ENCODE measurements around the gene PRRC2B.

PRRC2B gene

DNA sequence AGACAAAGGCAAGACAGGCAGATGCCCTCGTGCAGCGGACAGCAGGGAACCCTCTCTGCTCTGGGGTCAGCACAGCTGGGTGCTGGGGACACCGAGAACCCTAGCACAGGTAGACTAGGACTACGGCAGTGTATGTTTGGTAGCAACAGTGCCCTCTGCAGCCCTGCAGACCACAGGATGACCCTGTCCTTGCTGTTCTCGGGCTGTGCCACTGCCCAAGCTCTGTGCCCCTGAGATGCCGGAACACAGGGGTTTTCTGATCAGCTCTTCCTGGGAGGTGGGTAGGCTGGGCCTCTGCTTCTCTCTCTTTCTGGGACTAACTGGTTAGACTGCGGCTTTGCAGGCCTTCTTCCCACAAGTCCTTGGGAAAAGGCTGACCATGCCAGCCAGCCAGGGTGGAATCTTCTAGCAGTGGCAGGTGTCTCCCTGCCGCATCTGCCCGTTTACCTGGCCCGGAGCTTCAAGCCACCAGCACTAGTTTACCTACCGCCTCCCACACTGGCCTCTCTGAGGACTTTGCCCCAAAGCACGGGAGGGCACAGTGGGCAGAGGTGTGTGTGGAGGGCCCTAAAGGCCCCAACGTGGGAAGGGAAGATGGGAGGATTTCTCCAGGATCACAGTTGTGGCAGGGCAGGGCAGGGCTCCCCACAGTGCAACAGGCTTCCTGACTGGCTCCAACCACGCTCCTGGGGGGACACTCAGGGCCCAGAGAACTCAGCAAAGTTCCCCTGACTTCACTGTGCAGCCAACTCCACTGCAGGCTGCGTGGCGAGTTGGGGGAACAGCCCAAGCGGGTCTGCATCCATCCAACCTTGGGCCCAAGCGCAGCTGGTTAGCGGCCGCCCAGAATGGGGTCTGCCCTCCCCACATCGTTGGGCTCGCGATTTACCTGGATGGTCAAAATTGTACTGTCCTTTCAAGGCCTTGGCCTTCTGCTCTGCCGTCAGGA is 136.0 kb downstream of the PRRC2B start:
- TF ChIP-seq, protein P1, sequence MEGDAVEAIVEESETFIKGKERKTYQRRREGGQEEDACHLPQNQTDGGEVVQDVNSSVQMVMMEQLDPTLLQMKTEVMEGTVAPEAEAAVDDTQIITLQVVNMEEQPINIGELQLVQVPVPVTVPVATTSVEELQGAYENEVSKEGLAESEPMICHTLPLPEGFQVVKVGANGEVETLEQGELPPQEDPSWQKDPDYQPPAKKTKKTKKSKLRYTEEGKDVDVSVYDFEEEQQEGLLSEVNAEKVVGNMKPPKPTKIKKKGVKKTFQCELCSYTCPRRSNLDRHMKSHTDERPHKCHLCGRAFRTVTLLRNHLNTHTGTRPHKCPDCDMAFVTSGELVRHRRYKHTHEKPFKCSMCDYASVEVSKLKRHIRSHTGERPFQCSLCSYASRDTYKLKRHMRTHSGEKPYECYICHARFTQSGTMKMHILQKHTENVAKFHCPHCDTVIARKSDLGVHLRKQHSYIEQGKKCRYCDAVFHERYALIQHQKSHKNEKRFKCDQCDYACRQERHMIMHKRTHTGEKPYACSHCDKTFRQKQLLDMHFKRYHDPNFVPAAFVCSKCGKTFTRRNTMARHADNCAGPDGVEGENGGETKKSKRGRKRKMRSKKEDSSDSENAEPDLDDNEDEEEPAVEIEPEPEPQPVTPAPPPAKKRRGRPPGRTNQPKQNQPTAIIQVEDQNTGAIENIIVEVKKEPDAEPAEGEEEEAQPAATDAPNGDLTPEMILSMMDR (conservative IDR thresholded peaks at IDR 0.05; ENCODE audit: control insufficient read depth, insufficient read depth, low read depth, low read length) = no peak
- peak overlapping the region; percentile 69 for H3K4me3 ChIP-seq (ENCODE audit: control insufficient read depth, low read depth, low read length)
- no peak for DNase-seq (ENCODE audit: low read depth)

DNA sequence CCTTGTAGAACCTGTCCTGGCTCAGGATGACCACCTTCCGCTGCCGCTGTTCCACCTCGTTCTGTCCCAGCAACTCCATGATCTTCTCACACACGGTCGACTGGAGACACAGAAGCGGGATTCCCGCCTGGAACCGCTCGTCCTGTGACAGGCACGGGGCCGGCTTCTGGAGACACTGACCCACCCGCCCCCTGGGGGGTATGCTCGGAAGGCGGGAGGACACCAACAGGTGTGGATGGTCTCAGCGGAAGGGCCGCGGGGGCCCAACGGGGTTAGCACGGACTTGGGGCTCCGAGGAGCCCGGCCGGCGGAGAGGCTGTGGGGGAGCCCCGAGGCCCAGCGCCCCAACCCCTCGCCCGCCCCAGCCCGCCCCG is 136.6 kb downstream of the PRRC2B start:
- TF ChIP-seq, protein P1 (conservative IDR thresholded peaks at IDR 0.05; ENCODE audit: control insufficient read depth, insufficient read depth, low read depth, low read length) = no peak
- DNase-seq (ENCODE audit: low read depth) = peak; percentile 18
- peak overlapping the region; percentile 69 for H3K4me3 ChIP-seq (ENCODE audit: control insufficient read depth, low read depth, low read length)

DNA sequence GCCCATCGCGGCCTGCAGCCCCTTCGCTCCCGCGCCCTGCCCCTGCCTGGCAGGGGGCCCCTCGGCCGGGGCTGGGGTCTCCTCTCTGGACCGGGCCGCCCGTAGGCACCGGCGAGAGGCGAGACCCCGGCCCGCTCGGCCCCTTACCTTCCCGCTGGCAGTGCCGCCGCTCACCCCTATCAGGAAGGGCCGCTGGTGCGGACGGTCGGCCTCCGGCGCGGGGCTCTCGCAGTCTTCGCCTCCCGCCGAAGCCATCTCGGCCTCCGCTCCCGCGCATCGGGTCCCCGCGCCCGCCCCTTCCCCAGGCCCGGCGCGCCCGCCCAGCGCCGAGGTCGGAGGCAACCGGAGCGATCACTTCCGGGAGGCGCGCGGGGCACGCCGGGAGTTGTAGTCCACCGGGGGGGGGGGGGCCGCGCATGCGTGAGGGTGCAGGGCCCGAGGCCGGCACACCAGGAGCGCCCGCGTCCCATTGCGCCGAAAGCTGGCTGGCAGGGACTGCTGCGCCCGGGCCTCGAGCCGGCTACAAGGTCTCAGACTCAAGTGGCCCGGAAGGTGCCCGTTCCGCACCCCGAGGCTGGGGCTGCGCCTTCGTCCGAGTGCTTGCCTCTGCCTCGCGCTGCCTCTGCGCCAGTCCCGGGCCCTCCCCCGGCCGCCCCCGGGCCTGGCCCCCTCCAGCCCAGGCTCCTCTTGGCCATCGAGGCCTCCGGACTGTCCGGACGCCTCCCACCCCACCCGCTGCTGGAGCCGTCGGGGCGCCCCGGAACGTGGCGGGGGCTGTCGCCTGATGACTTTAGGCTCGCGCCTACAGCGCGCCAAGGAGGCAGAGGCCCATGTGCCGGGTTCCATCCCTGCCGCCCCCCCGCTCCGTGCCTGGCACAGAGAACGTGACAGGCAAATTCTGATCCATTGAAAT is 137.3 kb downstream of the PRRC2B start, which contains the start of gene UCK1:
Gene UCK1, minus strand, starts transcription at position 344 of the 913 bp plus-strand sequence. Its CDS starts 89 bp downstream, at position 255.
- TF ChIP-seq, protein P1 (conservative IDR thresholded peaks at IDR 0.05; ENCODE audit: control insufficient read depth, insufficient read depth, low read depth, low read length) = no peak
- DNase-seq (ENCODE audit: low read depth) = peak; percentile 62
- peak within 1 kb of the TSS; percentile 69 for H3K4me3 ChIP-seq (ENCODE audit: control insufficient read depth, low read depth, low read length)

DNA sequence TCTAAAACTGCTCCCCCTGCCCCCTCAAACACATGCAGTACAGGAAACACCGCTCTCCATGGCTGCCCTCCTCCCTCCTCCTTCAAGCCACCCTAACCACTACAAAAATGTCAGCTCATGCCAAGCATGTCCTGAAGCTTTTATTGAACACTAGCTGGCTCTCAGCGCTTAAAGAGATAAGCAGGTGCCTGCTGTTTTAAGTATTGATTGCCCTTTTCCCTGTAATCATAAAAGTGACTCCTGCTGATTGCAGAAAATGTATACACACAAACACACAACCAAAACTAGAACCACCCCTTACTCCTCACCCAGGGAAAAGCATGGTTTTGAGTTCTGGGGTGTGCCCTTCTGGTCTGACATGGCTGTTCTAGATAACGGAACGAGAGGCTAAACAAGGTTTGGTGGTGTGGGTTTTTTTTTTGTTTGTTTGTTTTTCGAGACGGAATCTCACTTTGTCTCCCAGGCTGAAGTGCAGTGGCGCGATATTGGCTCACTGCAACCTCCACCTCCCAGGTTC is 140.9 kb downstream of the PRRC2B start:
- DNase-seq (ENCODE audit: low read depth) = no peak
- H3K4me3 ChIP-seq (ENCODE audit: control insufficient read depth, low read depth, low read length) = no peak overlapping the region

DNA sequence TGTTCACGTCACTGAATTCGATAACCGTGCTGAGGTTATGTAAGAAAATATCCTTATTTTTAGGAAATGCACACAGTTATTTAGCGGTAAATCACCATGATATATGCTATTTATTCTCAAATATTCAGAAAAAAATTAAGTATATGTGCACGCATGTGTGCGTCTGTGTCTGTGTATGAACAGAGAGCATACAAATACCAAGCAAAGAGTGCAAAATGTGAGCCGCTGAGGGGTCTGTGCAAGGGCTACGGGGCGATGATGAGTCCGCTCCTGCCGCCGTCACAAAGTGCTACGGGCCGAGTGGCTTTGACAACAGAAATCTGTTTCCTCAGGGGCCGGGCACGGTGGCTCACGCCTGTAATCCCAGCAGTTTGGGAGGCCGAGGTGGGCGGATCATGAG is 144.1 kb downstream of the PRRC2B start:
- TF ChIP-seq, protein P1 (conservative IDR thresholded peaks at IDR 0.05; ENCODE audit: control insufficient read depth, insufficient read depth, low read depth, low read length) = no peak
- no peak overlapping the region for H3K4me3 ChIP-seq (ENCODE audit: control insufficient read depth, low read depth, low read length)
- no peak for DNase-seq (ENCODE audit: low read depth)

More for the DNA sequence above, 140.9 kb downstream of the PRRC2B start:
- TF ChIP-seq, protein P1 (conservative IDR thresholded peaks at IDR 0.05; ENCODE audit: control insufficient read depth, insufficient read depth, low read depth, low read length) = no peak

DNA sequence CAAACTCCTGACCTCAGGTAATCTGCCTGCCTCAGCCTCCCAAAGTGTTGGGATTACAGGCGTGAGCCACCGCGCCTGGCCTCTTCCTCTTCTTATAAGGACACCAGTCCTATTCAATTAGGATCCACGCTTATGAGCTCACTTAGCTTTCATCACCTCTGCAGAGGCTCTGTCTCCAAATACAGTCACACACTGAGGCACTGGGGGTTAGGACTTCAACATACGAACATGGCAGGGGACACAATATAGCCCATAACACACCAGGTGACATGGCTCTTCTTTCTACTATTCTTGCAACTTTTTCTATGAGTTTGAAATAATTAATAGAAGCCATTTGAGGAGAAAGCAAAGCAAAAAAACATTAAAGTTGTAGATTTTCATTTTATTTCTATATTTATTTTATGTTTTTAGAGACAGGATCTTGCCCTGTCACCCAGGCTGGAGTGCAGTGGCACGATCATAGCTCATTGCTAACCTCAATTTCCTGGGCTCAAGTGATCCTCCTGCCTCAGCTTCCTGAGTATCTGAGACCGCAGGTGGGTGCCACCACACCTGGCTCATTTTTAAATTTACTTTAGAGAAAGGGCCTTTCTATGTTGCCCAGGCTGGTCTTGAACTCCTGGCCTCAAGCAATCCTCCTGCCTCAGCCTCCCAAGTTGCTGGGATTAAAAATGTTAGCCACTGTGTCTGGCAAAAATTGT is 145.5 kb downstream of the PRRC2B start:
- no peak overlapping the region for H3K4me3 ChIP-seq (ENCODE audit: control insufficient read depth, low read depth, low read length)
- TF ChIP-seq, protein P1 (conservative IDR thresholded peaks at IDR 0.05; ENCODE audit: control insufficient read depth, insufficient read depth, low read depth, low read length) = no peak
- no peak for DNase-seq (ENCODE audit: low read depth)
